Stimulated activated CD8-positive, alpha-beta memory T cell treated with anti-CD3 and anti-CD28 coated beads, Interleukin-7, amount 100 ng/mL, for 24 hours (primary cell): ENCODE results near the gene PIK3CB.
"Not testable (repeated sequence)": the region's sequence is repeated elsewhere in the genome, so short reads cannot be mapped to it uniquely, and the experiment has no call there.

Experiments used
- DNase-seq: peaks from one replicate; pipeline ENCODE4 v3.0.0-alpha.2; 2020; ENCODE audit warnings: low read depth

PIK3CB gene

GRCh38 chr3:138680974-138681373 is 153.8 kb downstream of the PIK3CB start:
- not testable (repeated sequence) for DNase-seq

- no peak for DNase-seq
Observed at GRCh38 chr3:138678874-138679392, 155.8 kb downstream of the PIK3CB start.

GRCh38 chr3:138678086-138678485 is 156.6 kb downstream of the PIK3CB start:
- no peak for DNase-seq

GRCh38 chr3:138675393-138675792 is 159.3 kb downstream of the PIK3CB start:
- DNase-seq, result no peak

- DNase-seq, result no peak
Observed at GRCh38 chr3:138673641-138674530, 160.8 kb downstream of the PIK3CB start.

- no peak for DNase-seq
Observed at GRCh38 chr3:138670407-138670806, 164.3 kb downstream of the PIK3CB start.

- DNase-seq, result no peak
Observed at GRCh38 chr3:138668107-138668506, 166.6 kb downstream of the PIK3CB start.

- no peak for DNase-seq
Observed at GRCh38 chr3:138657508-138657907, 177.2 kb downstream of the PIK3CB start.

GRCh38 chr3:138653567-138653966 is 181.2 kb downstream of the PIK3CB start:
- no peak for DNase-seq

GRCh38 chr3:138649134-138649533 is 185.6 kb downstream of the PIK3CB start:
- DNase-seq, result no peak

GRCh38 chr3:138646513-138646912 is 188.2 kb downstream of the PIK3CB start:
- DNase-seq, result no peak

GRCh38 chr3:138646008-138646407 is 188.7 kb downstream of the PIK3CB start:
- DNase-seq, result no peak

GRCh38 chr3:138642927-138643253 is 191.8 kb downstream of the PIK3CB start:
- DNase-seq, result no peak

- no peak for DNase-seq
Observed at GRCh38 chr3:138642226-138642926, 192.4 kb downstream of the PIK3CB start.

GRCh38 chr3:138640537-138640936 is 194.2 kb downstream of the PIK3CB start:
- DNase-seq, result no peak

GRCh38 chr3:138638641-138639040 is 196.1 kb downstream of the PIK3CB start:
- no peak for DNase-seq

GRCh38 chr3:138629526-138629925 is 205.2 kb downstream of the PIK3CB start:
- no peak for DNase-seq

- no peak for DNase-seq
Observed at GRCh38 chr3:138625707-138626365, 208.9 kb downstream of the PIK3CB start.

- DNase-seq, result no peak
Observed at GRCh38 chr3:138624518-138624917, 210.2 kb downstream of the PIK3CB start.

- DNase-seq, result no peak
Observed at GRCh38 chr3:138620431-138620830, 214.3 kb downstream of the PIK3CB start.

- DNase-seq, result no peak
Observed at GRCh38 chr3:138615462-138615861, 219.3 kb downstream of the PIK3CB start.

- no peak for DNase-seq
Observed at GRCh38 chr3:138609898-138610266, 224.8 kb downstream of the PIK3CB start.
